GM18526 (cell line): ENCODE data around the gene MRPS14.

ENCODE experiments used
- POLR2A ChIP-seq: IDR thresholded peaks from 3 replicates; pipeline ENCODE4 v1.6.1; 2011; ENCODE audit not compliant: insufficient read length; ENCODE audit errors: extremely low read depth

MRPS14 gene

GRCh38 chr1:175037416-175037815 is 14.2 kb upstream of the MRPS14 start:
- TF ChIP-seq POLR2A, result no peak

- no peak for TF ChIP-seq POLR2A
Observed at GRCh38 chr1:175036476-175036875, 13.3 kb upstream of the MRPS14 start.

GRCh38 chr1:175035865-175036264 is 12.6 kb upstream of the MRPS14 start:
- no peak for TF ChIP-seq POLR2A

- TF ChIP-seq POLR2A, result no peak
Observed at GRCh38 chr1:175034775-175035174, 11.6 kb upstream of the MRPS14 start.

GRCh38 chr1:175033953-175034352 is 10.7 kb upstream of the MRPS14 start:
- no peak for TF ChIP-seq POLR2A

GRCh38 chr1:175024773-175025172 is 1.5 kb upstream of the MRPS14 start:
- no peak for TF ChIP-seq POLR2A

GRCh38 chr1:175019524-175019923 is 3.7 kb downstream of the MRPS14 start:
- no peak for TF ChIP-seq POLR2A

GRCh38 chr1:175015243-175015642 is 8.0 kb downstream of the MRPS14 start:
- no peak for TF ChIP-seq POLR2A

- TF ChIP-seq POLR2A, result no peak
Observed at GRCh38 chr1:175013445-175013844, 9.8 kb downstream of the MRPS14 start.

GRCh38 chr1:175009532-175009931 is 13.7 kb downstream of the MRPS14 start:
- TF ChIP-seq POLR2A, result no peak

GRCh38 chr1:175005085-175005783 is 18.0 kb downstream of the MRPS14 start:
- TF ChIP-seq POLR2A, result no peak

GRCh38 chr1:175003521-175003920 is 19.7 kb downstream of the MRPS14 start:
- no peak for TF ChIP-seq POLR2A

- TF ChIP-seq POLR2A, result no peak
Observed at GRCh38 chr1:175002910-175003517, 20.2 kb downstream of the MRPS14 start.

GRCh38 chr1:175000697-175001187 is 22.5 kb downstream of the MRPS14 start:
- no peak for TF ChIP-seq POLR2A

GRCh38 chr1:174999936-175000696 is 23.1 kb downstream of the MRPS14 start, which contains the start of gene CACYBP:
CACYBP (plus strand) TSS chr1:174999947; CDS start chr1:175000181, 234 bp downstream.
- TF ChIP-seq POLR2A, result peak; percentile 47
